Naive B cell (primary cell): ENCODE data around the gene OXNAD1. TPM values are rescaled to one million over a fixed set of nuclear protein-coding genes. Genes with fewer than 3 reads are reported as not detected.

Source experiments
- ATAC-seq, 2 donors: fragments of 150-1000 bp; cut with Tn5 transposase; 2 replicates each; pipeline ENCODE4 v1.10.0; 2021; ENCODE audit warnings: low read depth in 2 of 2, mild to moderate bottlenecking in 2 of 2, moderate library complexity in 2 of 2
- DNase-seq: peaks from one replicate; pipeline ENCODE4 v3.0.0; 2022
- H3K27ac Mint-ChIP-seq, 6 donors: one replicate each; pipeline ENCODE4 v1.8.0; 2020 to 2022; ENCODE audit warnings: mild to moderate bottlenecking in 6 of 6, mixed read lengths in 6 of 6, moderate library complexity in 5 of 6, inconsistent platforms in 2 of 6
- H3K27me3 Mint-ChIP-seq, 3 donors: one replicate each; pipeline ENCODE4 v1.8.0; 2021 to 2022; ENCODE audit warnings: mixed read lengths in 3 of 3, mild to moderate bottlenecking in 1 of 3
- H3K36me3 Mint-ChIP-seq, 2 donors: one replicate each; pipeline ENCODE4 v1.8.0; 2020 to 2022; ENCODE audit warnings: mixed read lengths in 2 of 2, inconsistent platforms in 1 of 2, mild to moderate bottlenecking in 1 of 2
- H3K4me1 Mint-ChIP-seq, 3 donors: one replicate each; pipeline ENCODE4 v1.8.0; 2020 to 2022; ENCODE audit warnings: mixed read lengths in 3 of 3, inconsistent platforms in 1 of 3, mild to moderate bottlenecking in 1 of 3, moderate library complexity in 1 of 3
- H3K4me3 Mint-ChIP-seq, 8 donors: one replicate each; pipeline ENCODE4 v1.8.0; 2020 to 2022; ENCODE audit warnings: mild to moderate bottlenecking in 8 of 8, mixed read lengths in 8 of 8, moderate library complexity in 8 of 8, inconsistent platforms in 2 of 8
- H3K9me3 Mint-ChIP-seq, 7 donors: one replicate each; pipeline ENCODE4 v1.8.0; 2020 to 2022; ENCODE audit warnings: mixed read lengths in 7 of 7, mild to moderate bottlenecking in 5 of 7, inconsistent platforms in 2 of 7, moderate library complexity in 1 of 7
- polyA plus RNA-seq, 6 donors: library from polyadenylated mRNA; unstranded; fragments of 300-500 nt; fragmentation: Illumina TruSeq; gene quantifications; one replicate each; pipeline ENCODE4 v1.2.3, GENCODE V29; 2021; ENCODE audit warnings: low read depth in 6 of 6

Gene OXNAD1
- polyA plus RNA-seq, 6 donors from 2014 or later = 1.4 to 10.8 (median 6.7) TPM

- peaks cover 0 to 2% (median 0%) of the 10 kb centered on the region in 7 donors for H3K9me3 Mint-ChIP-seq
- no peak for ATAC-seq
- no peaks in the 10 kb centered on the region for H3K27me3 Mint-ChIP-seq
- DNase-seq = no peak
- peaks cover 46 to 60% of the 10 kb centered on the region in 2 donors for H3K36me3 Mint-ChIP-seq
- no peak overlapping the region for H3K4me3 Mint-ChIP-seq
- H3K27ac Mint-ChIP-seq = peak overlapping the region in 3 of 6 donors; percentile 49 to 88 (median 79)
- H3K4me1 Mint-ChIP-seq = peaks cover 7 to 18% (median 13%) of the 10 kb centered on the region in 3 donors
These were observed 85.7 kb downstream of the OXNAD1 start for GRCh38 chr3:16350597-16351318.

- H3K27ac Mint-ChIP-seq = peak overlapping the region in 4 of 6 donors; percentile 21 to 82 (median 52)
These were observed 87.4 kb downstream of the OXNAD1 start for GRCh38 chr3:16352428-16352827.

GRCh38 chr3:16354291-16354690 lies 89.3 kb downstream of the OXNAD1 start:
- no peak for DNase-seq
- peaks cover 9 to 17% (median 12%) of the 10 kb centered on the region in 3 donors for H3K4me1 Mint-ChIP-seq
- H3K27ac Mint-ChIP-seq = peak overlapping the region in 1 of 6 donors; percentile 8
- no peak overlapping the region for H3K4me3 Mint-ChIP-seq
- H3K9me3 Mint-ChIP-seq = no peaks in the 10 kb centered on the region
- ATAC-seq = no peak
- H3K36me3 Mint-ChIP-seq = peaks cover 34 to 46% of the 10 kb centered on the region in 2 donors
- no peaks in the 10 kb centered on the region for H3K27me3 Mint-ChIP-seq

More at GRCh38 chr3:16352428-16352827, 87.4 kb downstream of the OXNAD1 start:
- no peak for DNase-seq
- peaks cover 5 to 16% (median 12%) of the 10 kb centered on the region in 3 donors for H3K4me1 Mint-ChIP-seq
- no peak for ATAC-seq
- H3K9me3 Mint-ChIP-seq = no peaks in the 10 kb centered on the region
- peaks cover 37 to 58% of the 10 kb centered on the region in 2 donors for H3K36me3 Mint-ChIP-seq
- H3K4me3 Mint-ChIP-seq = no peak overlapping the region
- H3K27me3 Mint-ChIP-seq = no peaks in the 10 kb centered on the region

Other genes starting within 250 kb of the OXNAD1 start
- not detected for gene GALNT15, start 90.5 kb upstream of the OXNAD1 start, polyA plus RNA-seq
- gene DPH3, start 269 bp upstream of the OXNAD1 start, polyA plus RNA-seq = 10 to 100 TPM; 17.2 to 26.4 (median 21.3) TPM
- gene RFTN1, start 248.5 kb downstream of the OXNAD1 start, polyA plus RNA-seq = 100 to 1,000 TPM in 3 of 6 donors, 10 to 100 TPM in 3; 63.0 to 147 (median 106) TPM